NCI-H69 (cell line): ENCODE results near the gene SLC6A5.
"Not testable (repeated sequence)": the region's sequence is repeated elsewhere in the genome, so short reads cannot be mapped to it uniquely, and the experiment has no call there.

Experiments
- DNase-seq: peaks from one replicate; lab custom pipeline; 2025; lab: John Stamatoyannopoulos, UW

The SLC6A5 gene

DNA sequence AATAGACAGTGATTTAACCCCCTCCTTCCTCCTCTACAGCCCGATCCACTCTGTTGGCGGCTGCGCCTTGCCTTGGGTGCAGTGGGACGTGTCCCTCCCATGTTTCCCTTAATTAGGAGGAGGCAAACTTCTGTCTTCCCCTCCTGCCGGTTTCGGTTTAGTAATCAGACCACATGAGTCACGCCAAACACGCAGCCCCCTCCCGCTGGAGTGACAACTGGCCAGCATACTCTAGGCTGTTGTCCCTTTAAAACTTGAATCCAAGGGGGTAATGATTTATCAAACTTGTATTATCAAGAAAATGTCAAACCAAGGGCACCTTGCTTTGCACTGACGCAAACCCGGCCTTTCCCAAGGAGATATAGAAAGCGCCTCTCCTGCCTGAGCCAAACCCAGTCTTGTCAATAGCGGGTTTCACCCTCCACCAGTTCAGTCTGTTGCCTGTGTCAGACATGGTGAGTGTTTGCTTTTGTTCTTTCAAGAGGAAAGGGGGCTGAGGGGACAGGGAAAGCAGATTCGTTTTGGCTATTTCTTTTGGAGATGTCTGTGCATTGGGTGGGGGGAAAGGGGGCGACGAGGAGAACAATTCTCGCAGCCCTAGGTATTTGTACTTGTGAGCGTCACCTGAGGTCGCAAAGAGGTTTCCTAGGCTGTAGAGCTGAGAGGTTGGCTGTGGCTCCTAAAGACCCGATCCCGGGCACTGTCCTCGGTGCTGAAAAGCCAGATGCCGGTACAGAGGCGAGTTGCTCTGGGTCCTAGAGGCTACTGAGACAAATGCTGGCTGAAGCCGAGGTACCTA, at the start of gene SLC6A5:
TSS of gene SLC6A5 (plus strand) at position 388 of the 799 bp plus-strand sequence. CDS start at position 453, 65 bp downstream.
- no peak for DNase-seq

DNA sequence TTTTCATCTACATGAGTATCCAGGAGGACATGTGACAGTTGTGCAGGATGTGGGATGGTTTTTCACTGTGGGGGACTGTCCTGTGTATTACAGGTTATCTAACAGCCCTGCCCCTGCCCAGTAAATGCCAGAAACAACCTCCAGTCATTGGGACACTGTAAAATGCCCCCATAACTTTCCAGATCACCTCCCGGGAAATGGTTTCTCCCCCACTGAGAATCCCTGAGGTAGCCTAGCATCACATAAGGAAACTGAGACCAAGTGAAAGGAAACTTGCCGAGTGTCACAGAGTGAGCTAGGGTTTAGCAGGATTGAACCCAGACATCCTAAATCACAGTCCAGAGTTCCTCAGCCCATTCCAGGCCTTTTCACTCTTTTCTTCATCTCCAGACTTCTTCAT, 48.3 kb upstream of the SLC6A5 start:
- DNase-seq = no peak

DNA sequence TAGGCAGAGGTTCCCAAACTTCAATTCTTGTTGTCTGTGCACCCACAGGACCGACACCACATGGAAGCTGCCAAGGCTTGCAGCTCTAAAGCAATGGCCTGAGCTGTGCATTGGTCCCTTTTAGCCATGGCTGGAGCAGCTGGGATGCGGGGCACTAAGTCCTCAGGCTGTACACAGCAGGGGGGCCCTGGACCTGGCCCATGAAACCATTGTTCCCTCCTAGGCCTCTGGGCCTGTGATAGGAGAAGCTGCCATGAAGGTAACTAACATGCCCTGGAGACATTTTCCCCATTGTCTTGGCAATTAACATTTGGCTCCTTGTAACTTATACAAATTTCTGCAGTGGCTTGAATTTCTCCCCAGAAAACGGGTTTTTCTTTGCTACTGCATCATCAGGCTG, 43.6 kb upstream of the SLC6A5 start:
- DNase-seq = no peak

DNA sequence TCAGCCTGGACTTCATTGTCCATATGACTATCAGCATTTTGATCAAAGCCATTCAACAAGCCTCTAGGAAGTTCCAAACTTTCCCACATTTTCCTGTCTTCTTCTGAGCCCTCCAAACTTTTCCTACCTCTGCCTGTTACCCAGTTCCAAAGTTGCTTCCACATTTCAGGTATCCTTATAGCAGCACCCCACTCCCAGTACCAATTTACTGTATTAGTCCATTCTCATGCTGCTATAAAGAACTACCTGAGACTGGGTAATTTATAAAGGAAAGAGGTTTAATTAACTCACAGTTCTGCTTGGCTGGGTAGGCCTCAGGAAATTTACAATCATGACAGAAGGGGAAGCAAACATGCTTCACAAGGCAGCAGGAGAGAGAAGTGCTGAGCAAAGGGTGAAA, 43.0 kb upstream of the SLC6A5 start:
- DNase-seq = not testable (repeated sequence)

DNA sequence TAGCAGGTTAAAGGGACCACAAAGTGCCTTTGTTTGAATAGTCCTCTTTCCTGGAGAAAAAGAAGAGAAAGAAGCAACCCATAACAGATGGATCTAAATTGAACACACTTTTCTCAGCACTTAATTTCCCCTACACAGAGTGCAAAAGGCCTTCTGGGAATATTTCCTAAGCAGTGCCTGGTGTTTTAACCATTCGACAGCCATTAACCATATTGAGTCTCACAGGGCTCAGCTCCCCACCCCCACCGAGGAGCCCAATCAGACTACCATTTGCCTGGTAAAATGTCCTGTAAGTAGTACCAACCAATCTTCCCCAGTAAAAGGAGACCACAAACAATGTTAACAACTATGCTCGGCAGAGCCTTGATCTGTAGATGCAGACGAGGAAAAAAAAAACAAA, 40.7 kb upstream of the SLC6A5 start:
- DNase-seq = no peak

DNA sequence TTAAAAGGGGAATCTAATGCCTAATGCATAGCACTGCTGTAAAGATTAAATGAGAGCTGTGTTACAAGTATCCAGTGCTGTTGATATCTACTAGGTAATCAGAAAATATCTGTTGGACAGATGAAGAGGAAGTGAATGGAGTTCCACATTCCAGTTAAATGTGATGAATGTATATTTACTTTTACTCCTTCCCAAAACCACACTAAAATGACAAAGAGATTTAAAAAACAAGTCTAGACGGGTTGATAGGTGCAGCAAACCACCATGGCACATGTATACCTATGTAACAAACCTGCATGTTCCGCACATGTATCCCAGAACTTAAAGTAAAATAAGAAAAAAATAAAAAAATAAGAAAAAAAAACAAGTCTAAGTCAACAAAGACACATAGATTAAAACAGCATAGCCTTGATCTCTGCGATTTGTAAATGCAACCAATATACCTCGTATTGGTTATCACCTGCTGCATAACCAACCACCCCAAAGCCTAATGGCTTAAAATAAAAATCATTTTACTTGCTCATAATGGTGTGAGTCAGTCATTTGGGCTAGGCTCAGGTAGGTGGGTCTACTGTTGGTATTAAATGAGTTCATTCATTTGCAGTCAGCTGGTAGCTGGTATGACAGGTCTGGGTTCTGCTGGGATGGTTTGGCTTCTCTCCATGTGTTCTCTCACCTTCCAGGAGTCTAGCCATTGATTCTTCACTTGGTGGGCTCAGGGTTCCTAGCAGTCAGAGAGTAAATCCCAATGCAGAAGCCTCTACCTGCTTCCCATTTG, 39.7 kb upstream of the SLC6A5 start:
- DNase-seq = no peak

DNA sequence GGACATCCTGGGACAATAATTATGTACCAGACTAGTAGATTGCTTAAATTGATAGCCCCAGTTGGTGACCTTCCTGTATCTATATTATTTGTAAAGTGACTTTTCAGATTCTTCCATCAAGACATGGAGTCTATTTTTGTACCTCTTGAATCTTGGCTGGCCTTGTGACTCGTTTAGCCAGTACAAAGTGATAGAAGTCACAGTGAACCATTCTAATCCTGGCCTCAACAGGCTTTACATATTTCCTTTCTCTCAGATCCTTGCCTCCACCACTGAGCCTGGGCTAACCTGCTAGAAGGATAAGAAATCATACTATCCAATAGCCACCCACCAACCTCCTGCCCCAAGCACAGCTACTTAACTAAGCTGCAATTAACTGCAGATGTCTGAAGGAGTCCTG, 37.5 kb upstream of the SLC6A5 start:
- DNase-seq = no peak

DNA sequence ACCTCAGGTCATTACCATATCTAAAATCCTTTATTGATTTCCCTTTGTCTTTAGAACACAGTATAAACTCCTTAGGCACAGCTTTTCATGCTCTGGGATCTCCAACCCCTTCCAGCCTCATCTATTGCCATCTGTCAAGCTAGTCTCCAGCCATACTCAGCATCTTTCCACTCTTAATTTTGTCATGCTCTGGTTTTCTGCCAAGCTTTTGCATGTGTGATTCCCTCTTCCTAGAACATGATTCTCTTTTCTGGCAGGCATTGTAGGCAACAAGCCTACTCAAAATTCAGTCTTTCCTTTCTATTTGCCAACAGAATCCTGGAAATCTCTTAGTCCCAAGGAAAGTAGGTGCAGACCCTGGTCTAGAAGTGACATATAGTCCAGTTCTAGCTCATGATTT, 35.5 kb upstream of the SLC6A5 start:
- no peak for DNase-seq

DNA sequence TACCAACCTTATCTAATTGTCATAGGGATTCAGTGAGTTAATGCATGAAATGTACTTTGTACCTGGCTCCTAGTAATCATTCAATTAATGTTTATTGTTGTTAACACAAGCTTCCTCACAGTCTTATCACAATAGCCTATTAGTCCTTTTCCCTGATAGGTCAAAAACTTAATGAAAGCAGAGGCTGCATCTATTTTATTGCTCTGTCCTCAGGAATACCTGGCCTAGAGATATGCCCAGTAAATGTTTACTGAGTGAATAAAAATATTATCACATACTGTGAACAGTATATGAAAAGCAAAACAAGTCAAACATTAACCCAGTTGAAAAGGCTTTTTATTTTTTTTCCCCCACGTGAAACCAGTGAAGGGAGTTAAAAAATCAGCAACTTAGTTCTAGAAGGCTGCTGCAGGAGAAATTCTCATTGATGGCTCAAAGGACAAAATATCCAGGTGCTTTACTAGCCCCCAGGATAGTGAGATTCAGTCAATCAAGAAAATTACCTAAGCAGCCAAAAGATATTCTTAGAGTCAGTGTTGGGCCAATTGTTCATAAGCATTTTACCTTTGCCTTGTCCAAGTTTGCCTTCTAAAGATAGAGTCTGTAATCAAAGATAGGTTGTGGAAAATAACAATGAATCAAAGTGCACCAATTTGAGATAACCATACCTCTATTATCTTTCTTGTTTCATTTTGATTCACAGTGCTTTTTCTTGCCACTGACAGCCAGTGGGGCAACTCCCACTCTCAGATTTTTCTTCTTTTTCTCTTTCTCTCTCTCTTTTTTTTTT, 34.4 kb upstream of the SLC6A5 start:
- DNase-seq = no peak

DNA sequence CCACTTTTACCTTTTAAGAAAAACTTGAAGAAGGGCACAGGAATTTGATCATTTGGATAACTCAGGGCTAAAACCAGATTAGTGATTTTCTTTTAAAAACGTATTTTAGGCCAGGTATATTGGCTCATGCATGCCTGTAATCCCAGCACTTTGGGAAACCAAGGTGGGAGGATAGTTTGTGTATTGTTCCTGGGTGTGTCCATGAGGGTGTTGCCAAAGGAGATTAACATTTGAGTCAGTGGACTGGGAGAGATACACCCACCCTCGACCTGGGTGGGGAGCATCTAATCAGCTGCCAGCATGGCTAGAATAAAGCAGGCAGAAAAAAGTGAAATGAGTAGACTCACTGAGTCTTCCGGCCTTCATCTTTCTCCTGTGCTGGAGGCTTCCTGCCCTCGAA, 33.3 kb upstream of the SLC6A5 start:
- DNase-seq = not testable (repeated sequence)

DNA sequence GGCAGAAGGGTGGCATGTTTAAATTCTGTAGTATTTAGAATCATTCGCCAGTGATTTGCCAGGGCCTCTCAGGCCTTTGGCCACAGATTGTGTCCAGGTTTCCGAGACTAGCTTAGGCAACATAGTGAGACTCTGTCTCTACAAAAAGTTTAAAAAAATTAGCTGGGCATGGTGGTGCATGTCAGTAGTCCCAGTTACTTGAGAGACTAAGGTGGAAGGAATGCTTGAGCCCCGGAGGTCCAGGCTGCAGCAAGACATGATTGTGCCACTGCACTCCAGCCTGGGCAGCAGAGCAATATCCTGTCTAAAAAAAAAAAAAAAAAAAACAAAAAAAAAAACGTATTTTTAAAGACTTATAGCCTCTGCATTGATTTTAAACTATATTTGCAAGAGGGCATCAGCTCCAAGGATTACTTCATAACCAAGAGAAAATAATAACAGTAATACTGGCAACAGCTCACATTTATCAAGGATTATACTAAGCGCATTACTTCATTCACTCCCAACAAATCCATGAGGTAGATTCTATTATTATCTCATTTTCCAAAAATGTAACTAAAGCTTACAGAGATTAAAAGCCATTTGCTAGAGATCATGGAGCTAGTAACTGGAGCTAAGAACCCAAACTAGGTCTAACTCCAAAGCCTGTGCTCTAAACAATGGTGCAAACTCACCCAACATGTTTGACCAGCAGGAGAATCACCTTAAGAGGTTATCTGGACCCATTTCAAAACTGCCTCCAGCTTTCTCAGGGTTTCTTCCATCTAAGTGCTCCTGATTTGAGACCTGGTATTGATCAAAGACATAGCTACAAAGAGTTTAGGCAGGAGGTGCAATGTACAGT, 32.6 kb upstream of the SLC6A5 start:
- no peak for DNase-seq

DNA sequence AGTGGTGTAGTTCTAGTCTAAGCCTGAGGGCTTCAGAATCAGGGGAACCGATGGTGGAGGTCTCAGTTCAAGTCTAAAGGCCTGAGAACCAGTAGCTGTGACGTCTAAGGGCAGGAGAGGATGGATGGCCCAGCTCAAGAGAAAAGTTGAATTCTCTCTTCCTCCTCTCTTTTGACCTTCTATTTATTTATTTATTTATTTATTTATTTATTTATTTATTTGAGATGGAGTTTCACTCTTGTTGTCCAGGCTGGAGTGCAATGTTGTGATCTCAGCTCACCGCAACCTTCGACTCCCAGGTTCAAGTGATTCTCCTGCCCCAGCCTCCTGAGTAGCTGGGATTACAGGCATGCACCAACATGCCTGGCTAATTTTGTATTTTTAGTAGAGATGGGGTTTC, 19.7 kb upstream of the SLC6A5 start:
- not testable (repeated sequence) for DNase-seq

DNA sequence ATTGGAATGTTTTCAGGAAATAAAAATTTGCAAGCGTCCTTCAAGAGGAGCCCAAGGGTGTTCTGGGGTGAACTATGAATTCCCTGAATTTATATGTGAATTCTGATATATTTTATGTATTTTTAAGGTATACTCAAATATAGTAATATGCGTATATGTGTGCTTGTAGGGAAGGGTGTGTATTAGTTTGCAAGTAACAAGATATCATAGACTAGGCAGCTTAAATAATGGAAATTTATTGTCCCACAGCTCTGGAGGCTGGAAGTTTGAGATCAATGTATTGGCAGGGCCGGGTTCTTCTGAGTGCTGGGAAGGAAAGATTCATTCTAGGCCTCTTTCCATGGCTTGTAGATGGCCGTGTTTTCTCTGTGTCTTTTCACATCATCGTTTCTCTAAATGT, 16.2 kb upstream of the SLC6A5 start:
- no peak for DNase-seq

DNA sequence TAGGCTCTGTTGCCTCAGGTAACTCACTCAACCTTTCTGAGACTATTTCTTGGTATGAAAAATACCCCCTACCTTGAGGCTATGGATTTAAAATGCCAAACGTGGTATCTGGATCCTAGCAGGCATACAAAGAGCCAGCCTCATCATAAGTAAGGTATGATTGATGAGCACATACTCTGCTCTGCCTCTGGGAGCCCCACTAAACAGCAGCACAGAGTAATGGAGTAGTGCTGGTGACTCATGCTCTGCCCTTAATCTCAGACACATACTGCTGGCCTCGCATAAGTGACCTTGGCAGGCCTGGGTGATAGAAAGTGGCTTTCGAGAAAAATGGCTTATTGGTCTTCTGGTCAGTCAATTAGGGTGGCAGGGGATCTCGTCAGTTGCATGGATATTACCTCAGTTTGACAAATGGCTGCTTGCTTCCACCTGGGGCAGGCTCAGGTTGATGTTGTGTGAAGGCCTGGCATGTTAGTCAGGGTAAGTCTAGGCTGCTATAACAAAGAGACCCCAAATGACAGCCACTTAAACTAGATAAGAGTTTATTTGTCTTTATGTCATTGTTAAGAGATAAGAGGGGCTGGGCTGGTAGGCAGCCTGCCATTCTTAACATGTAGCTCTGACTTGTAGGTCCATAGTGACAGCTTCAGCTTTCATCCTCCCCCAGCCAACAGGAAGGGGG, 15.2 kb upstream of the SLC6A5 start:
- DNase-seq = peak; percentile 31

DNA sequence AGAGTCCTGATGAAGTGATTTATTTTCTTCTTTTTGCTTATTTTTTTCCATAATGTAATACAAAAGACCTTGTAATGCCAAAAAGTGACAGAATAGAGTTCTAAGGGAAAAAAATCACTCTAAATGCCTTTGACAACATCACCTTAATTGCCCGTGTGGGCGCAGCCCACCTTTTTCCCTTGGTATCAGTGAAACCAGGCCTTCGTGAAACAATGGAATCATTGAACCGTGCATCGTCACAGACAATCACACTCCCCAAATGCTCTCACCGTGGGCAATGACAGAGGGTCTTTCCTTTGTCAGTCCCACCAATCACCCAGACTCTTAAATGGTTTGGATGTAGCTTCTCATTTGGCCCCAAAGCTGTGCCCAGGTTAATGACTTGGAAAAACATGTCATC, 9.6 kb upstream of the SLC6A5 start:
- DNase-seq = peak; percentile 28

DNA sequence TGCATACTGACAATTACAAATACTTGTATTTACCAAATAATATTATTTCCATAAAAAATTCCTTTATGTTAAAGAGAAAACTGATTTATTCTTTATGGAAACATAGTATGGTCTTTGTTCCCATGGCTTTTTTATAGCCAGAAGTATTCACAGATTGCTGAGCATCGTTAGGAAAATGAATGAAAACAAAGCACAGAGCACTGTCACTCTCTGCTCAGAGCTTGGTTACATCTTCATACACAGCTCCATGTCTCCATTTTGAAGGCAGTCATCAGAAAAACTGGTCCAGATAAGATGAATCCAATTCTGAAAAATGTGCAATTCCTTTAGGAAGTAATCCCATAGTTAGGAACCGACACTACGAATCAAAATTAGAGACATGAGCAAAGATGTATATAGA, 9.0 kb upstream of the SLC6A5 start:
- no peak for DNase-seq

DNA sequence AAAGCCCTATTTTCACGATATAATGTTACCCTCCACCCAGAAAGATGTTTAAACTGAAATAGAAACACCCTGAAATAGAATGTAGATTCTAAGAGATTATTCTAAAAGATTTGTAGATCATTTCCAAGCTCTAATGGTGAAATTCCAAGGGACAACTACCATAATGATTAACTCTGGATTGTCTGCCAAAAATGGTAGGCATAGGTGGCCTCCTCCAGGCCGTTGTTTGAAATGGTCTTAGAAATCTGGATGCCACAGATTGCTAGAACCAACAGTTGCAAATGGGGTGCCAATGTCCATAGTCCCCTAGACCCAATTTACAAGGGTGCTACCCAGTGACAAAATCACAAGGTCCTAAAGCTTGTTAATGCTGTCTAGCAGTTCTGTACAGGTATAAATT, 6.7 kb upstream of the SLC6A5 start:
- DNase-seq = peak; percentile 27

DNA sequence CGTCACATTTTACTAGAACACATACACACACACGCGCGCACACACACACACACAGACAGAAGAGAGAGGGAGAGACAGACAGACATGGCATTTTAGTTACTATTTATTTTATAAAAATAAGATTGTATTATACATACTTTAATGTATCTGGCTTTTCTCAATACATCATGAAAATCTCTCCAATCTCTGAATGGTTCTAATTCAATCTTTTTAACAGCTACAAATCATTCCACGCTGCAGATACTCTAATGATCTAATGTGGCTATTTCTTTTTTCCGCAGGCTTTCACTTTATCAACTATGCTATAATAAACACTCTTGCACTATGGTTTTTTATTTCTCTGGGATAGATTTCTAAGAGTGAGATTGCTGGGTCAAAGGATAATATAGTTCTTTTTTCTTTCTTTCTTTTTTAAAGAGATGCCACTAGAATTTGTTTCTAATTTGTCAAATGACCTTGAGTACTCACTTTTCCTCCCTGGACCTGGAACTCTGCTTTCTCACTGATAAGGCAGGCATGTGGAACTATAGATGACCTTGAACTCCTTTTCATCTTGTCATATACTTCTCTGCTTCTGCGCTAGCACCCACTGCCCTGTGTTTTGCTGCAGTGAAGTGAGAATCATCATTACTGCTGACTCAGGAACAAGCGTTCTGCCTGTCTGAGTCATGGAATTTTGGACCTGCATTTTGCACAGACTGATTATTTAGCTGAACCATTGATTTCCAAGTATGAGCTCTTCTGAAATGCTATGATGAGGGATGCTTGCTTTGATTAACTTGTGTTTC, 4.9 kb upstream of the SLC6A5 start:
- DNase-seq = no peak

DNA sequence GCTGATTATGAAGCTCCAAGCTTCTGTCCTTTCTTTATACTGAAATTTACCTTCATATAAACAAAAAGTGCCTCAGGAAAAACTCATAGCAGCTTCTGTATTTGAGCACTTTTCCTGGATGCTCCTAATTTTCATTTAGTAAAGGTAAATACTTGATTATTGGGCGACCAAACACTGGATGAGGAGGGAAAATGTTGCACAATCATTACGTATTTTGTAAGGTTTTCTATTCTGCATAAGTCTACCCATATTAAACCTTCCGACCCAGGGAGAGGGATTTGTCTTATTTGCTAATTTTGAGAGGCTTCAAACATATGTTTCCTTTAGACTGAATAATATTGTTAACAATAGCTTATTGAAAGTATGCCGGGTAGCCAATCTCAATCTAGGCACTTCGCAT, 4.3 kb upstream of the SLC6A5 start:
- DNase-seq = no peak
